Skeletal muscle satellite cell (primary cell): ENCODE results near the gene HOXA3.

Experiments used
- H3K27me3 ChIP-seq: 2 replicates; pipeline ENCODE4 v1.7.0; 2013; ENCODE audit warnings: low read length; ENCODE audit not compliant: control insufficient read depth, insufficient read depth
- H3K36me3 ChIP-seq: 2 replicates; pipeline ENCODE4 v1.7.0; 2013; ENCODE audit warnings: mild to moderate bottlenecking, control low read depth, low read length; ENCODE audit not compliant: insufficient read depth
- H3K4me1 ChIP-seq: 2 replicates; pipeline ENCODE4 v1.7.0; 2013; ENCODE audit warnings: low read length; ENCODE audit not compliant: control insufficient read depth, insufficient read depth
- H3K4me2 ChIP-seq: 2 replicates; pipeline ENCODE4 v1.7.0; 2013; ENCODE audit warnings: mild to moderate bottlenecking, low read length
- H3K4me3 ChIP-seq: 2 replicates; pipeline ENCODE4 v1.7.0; 2013; ENCODE audit warnings: low read length
- H3K9ac ChIP-seq: 2 replicates; pipeline ENCODE4 v1.7.0; 2013; ENCODE audit warnings: mild to moderate bottlenecking, low read depth, low read length, moderate library complexity
- H3K9me3 ChIP-seq: replicated peaks from 2 replicates; pipeline ENCODE4 v1.7.0; 2013; ENCODE audit warnings: mild to moderate bottlenecking, control low read depth, low read length

Gene HOXA3

DNA sequence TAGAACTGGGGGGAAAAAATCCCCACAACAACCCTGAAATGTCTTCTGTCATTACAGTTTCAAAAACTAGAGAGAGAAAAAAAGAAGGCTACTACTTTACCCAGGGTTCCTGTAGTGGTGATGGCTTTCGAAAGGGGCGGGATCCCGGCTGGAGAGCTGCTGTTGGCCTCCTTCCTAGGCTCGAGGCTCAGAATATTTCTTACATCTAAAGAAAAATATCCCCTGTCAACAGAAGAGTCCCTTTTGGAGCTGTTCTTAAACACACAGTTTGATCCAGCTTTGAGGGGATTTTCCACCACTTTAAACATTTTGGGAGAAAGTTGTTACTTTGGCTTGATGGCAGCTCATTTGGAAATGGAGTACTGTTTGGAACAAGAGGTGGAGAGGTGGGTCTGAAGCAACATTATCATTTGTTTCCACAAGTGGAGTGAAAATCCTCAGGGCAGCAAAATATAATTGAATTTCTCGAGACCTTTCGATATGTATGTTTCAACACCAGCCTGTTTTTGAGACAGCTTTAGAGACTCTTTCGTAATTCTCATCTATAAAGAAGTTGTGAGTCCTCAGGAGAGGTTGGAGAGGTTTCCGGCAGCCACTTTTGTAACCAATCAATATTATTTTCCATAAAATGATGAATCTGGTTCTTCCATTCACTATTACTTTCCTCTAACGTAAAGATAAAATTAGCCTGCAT, 42.5 kb upstream of the HOXA3 start:
- H3K27me3 ChIP-seq, result peaks cover 8% of the 10 kb centered on the region

DNA sequence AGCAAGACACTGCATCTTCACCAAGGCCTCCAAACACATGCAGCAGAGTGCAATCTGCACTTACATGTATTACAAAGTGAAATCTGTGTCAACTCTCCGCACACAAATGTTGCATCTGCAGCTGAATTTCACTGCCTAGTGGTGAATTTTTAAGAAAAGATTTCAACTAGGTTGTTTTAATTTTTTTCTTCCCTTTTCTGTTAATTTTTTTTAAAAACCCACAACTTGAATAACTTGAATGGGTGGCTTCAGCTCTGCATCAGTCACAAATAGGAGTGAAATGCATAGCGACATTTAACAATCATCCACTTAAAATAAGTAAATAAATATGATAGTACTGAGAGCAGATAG, 41.6 kb upstream of the HOXA3 start:
- H3K27me3 ChIP-seq, result peaks cover 8% of the 10 kb centered on the region
- H3K36me3 ChIP-seq, result no peaks in the 10 kb centered on the region
- H3K9ac ChIP-seq, result peak overlapping the region; percentile 88

More for the DNA sequence above, 42.5 kb upstream of the HOXA3 start:
- Histone ChIP-seq H3K9ac (no peak overlapping the region), H3K4me3 (no peak overlapping the region), H3K36me3 (no peaks in the 10 kb centered on the region), H3K4me2 (no peak overlapping the region), H3K4me1 (peaks cover 42% of the 10 kb centered on the region), H3K9me3 (no peaks in the 10 kb centered on the region)

DNA sequence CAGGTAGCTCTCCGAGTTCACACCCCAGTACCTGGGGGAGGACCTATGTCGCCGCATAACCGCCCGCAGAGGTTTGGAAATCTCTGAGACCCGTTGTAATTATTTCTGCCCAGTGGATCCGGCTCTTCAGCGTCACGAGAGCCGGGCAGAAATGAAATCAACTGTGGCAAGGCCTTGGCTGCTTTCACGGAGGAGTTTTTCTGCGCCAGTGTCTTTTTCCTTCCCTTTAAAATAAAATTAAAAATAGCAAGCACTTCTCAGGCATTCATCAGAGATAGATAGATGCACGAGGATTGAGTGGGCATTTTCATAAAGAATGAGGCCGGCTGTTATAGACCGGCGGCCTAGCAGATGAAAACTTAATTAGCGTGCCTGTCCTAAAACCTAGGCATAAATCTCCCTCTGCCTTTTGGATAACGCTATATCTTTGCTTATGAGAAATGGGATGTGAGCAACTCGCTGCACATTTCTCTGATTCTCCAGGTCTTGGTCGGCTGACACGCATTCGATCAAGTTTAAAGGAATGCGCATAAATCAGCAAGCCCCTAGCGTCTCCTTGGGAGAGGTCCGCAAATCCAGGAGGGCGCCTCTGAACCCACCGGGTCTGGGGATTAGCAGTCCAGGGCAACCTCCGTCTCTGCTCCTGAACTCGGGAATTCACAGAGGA, 41.1 kb upstream of the HOXA3 start:
- Histone ChIP-seq H3K9me3 (no peaks in the 10 kb centered on the region), H3K27me3 (peaks cover 8% of the 10 kb centered on the region), H3K9ac (peak overlapping the region; percentile 88), H3K36me3 (no peaks in the 10 kb centered on the region), H3K4me2 (peak overlapping the region; percentile 98), H3K4me3 (peak overlapping the region; percentile 73), H3K4me1 (peaks cover 55% of the 10 kb centered on the region)

More for the DNA sequence above, 41.6 kb upstream of the HOXA3 start:
- H3K9me3 ChIP-seq, result no peaks in the 10 kb centered on the region
- H3K4me3 ChIP-seq, result no peak overlapping the region
- H3K4me2 ChIP-seq, result peak overlapping the region; percentile 98
- H3K4me1 ChIP-seq, result peaks cover 50% of the 10 kb centered on the region

- peaks cover 62% of the 10 kb centered on the region for H3K4me1 ChIP-seq
- peaks cover 2% of the 10 kb centered on the region for H3K27me3 ChIP-seq
- no peaks in the 10 kb centered on the region for H3K36me3 ChIP-seq
- peak overlapping the region; percentile 88 for H3K9ac ChIP-seq
- H3K4me3 ChIP-seq, result peak overlapping the region; percentile 73
- no peaks in the 10 kb centered on the region for H3K9me3 ChIP-seq
- peak overlapping the region; percentile 98 for H3K4me2 ChIP-seq
Measured at GRCh38 chr7:27192546-27193334, 40.4 kb upstream of the HOXA3 start.

DNA sequence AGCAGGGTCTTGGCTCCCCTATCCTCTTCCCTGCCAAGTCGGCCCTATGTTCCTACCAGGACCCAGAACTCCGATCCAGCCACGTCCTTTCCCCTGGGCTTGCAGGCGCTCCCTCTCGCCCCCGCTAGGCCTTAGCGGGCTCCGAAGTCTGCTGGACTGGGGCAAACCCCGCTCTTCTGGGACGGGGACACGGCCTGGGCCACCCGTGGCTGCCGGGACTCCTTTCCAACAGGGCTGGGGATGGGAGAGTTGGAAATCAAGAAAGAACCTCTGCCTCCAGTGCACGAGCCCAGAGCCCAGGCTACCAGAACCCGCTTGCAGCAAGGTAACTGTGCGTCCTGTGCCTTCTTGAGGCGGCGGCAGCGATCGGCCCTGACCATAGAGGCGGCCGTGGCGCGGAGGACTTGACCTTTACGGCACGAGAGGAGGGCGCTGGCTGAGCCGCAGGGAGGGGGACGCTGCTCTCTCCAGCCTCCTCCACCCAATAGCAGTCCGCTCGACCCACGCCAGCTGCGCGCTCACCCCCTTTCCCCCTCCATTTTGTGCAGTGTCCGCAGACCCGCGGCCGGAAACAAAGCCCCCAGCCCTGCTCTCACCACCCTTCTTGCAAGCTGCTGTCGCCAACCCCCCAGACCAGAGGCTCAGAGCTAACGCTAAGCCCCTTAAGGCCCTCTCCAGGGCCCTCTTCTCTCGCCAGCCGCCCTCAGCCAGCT, 39.6 kb upstream of the HOXA3 start:
- Histone ChIP-seq H3K27me3 (no peaks in the 10 kb centered on the region), H3K9ac (peak overlapping the region; percentile 88), H3K9me3 (no peaks in the 10 kb centered on the region), H3K4me2 (peak overlapping the region; percentile 98), H3K4me1 (peaks cover 69% of the 10 kb centered on the region), H3K4me3 (peak overlapping the region; percentile 73), H3K36me3 (no peaks in the 10 kb centered on the region)

- H3K4me2 ChIP-seq, result peak overlapping the region; percentile 98
- peak overlapping the region; percentile 88 for H3K9ac ChIP-seq
- no peaks in the 10 kb centered on the region for H3K36me3 ChIP-seq
- no peaks in the 10 kb centered on the region for H3K9me3 ChIP-seq
- H3K27me3 ChIP-seq, result no peaks in the 10 kb centered on the region
- peak overlapping the region; percentile 73 for H3K4me3 ChIP-seq
- peaks cover 76% of the 10 kb centered on the region for H3K4me1 ChIP-seq
Measured at GRCh38 chr7:27191161-27191731, 38.9 kb upstream of the HOXA3 start.

- Histone ChIP-seq H3K9ac (peak overlapping the region; percentile 89), H3K27me3 (no peaks in the 10 kb centered on the region), H3K4me3 (peak overlapping the region; percentile 83)
Measured at GRCh38 chr7:27189997-27190748, 37.8 kb upstream of the HOXA3 start.

GRCh38 chr7:27189295-27189996, 37.1 kb upstream of the HOXA3 start:
- Histone ChIP-seq H3K4me1 (peaks cover 82% of the 10 kb centered on the region), H3K9ac (peak overlapping the region; percentile 89), H3K4me3 (peak overlapping the region; percentile 83), H3K27me3 (no peaks in the 10 kb centered on the region), H3K9me3 (no peaks in the 10 kb centered on the region), H3K4me2 (peak overlapping the region; percentile 98), H3K36me3 (no peaks in the 10 kb centered on the region)

More at GRCh38 chr7:27189997-27190748, 37.8 kb upstream of the HOXA3 start:
- peaks cover 82% of the 10 kb centered on the region for H3K4me1 ChIP-seq
- no peaks in the 10 kb centered on the region for H3K36me3 ChIP-seq
- no peaks in the 10 kb centered on the region for H3K9me3 ChIP-seq
- peak overlapping the region; percentile 98 for H3K4me2 ChIP-seq

DNA sequence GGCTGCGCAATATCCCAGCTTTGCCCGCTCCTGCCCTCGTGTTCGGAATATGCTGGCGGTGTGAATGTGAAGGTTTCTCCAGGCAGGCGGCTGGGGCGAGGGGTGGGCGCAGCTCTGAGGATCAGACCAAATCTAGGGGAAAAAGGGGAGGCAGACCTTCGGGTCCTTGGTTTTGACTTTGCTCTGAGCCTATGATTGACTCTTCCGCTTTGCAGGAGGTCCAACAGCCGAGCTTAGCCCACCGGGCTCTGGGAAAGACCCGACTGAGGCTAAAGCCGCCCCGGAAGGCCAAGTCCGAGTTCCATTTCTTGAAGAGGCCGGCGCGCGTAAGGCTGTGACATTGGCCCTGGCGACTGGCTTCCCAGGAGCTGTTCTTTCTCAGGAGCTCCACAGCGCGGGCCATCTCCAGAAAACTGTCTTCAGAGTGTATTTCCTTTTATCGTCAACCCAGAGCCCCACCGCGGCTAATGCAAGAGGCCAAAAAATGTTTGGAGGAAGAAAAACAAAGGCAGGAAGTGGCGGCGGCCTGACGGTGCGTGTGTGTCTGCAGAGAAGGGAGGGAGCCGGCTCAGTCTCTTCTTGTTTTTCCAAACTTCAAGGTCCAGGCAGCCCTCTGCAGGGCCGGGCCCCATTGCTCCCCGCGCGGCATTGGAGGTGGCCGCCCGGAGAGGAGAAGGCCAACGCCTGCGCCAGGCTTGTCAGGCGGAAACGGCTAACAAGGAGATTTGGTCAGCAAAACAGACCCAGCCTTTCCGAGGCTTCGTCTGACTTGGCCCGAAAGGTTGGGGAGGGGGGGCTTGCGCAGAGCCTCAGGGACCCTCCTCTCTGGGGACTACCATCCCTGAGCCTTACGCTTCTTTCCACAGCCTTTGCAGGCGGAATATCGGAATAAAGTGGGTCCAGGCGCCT, 36.3 kb upstream of the HOXA3 start:
- no peaks in the 10 kb centered on the region for H3K9me3 ChIP-seq
- no peaks in the 10 kb centered on the region for H3K36me3 ChIP-seq
- peak overlapping the region; percentile 83 for H3K4me3 ChIP-seq
- peaks cover 78% of the 10 kb centered on the region for H3K4me1 ChIP-seq
- peak overlapping the region; percentile 98 for H3K4me2 ChIP-seq
- H3K9ac ChIP-seq, result peak overlapping the region; percentile 89
- H3K27me3 ChIP-seq, result no peaks in the 10 kb centered on the region
